Activated CD8-positive, alpha-beta memory T cell treated with anti-CD3 and anti-CD28 coated beads, Interleukin-2, amount 10 ng/mL, durations not matched to agents 7 days and 5 days (primary cell): ENCODE measurements around the gene CYP26B1. TPM values are rescaled to one million over a fixed set of nuclear protein-coding genes. Genes with fewer than 3 reads are reported as not detected.
"Not testable (repeated sequence)": the region's sequence is repeated elsewhere in the genome, so short reads cannot be mapped to it uniquely, and the experiment has no call there.

Source experiments
- ATAC-seq: fragments of 150-1000 bp; cut with Tn5 transposase; one replicate; pipeline ENCODE4 v1.10.0; 2021; ENCODE audit warnings: moderate library complexity
- CTCF ChIA-PET: fragments of 350-600 bp; sonication (Branson Sonifier 250); formaldehyde crosslinking; loops from one replicate; lab custom pipeline; 2021; ENCODE audit warnings: antibody characterized with exemption; lab: Charles Lee
- DNase-seq: peaks from one replicate; pipeline ENCODE4 v3.0.0-alpha.2; 2020
- H3K27ac Mint-ChIP-seq: one replicate; pipeline ENCODE4 v1.8.0; 2021; ENCODE audit warnings: mild to moderate bottlenecking, mixed read lengths
- H3K27me3 Mint-ChIP-seq: one replicate; pipeline ENCODE4 v1.8.0; 2021; ENCODE audit warnings: mixed read lengths
- H3K36me3 Mint-ChIP-seq: one replicate; pipeline ENCODE4 v1.8.0; 2021; ENCODE audit warnings: mild to moderate bottlenecking, mixed read lengths
- H3K4me1 Mint-ChIP-seq: one replicate; pipeline ENCODE4 v1.8.0; 2021; ENCODE audit warnings: mixed read lengths
- H3K4me3 Mint-ChIP-seq: one replicate; pipeline ENCODE4 v1.8.0; 2021; ENCODE audit warnings: mild to moderate bottlenecking, moderate library complexity, mixed read lengths
- H3K9me3 Mint-ChIP-seq: one replicate; pipeline ENCODE4 v1.8.0; 2022; ENCODE audit warnings: low read depth, mixed read lengths
- total RNA-seq, 2 experiments: library from RNA; stranded (reverse); gene quantifications; one replicate each; pipeline ENCODE4 v1.2.3, GENCODE V29; 2021

Gene CYP26B1
- total RNA-seq, 2 experiments from 2014 or later, result not detected

- H3K4me1 Mint-ChIP-seq, result no peaks in the 10 kb centered on the region
- DNase-seq (no peak), ATAC-seq (no peak)
- H3K9me3 Mint-ChIP-seq, result no peaks in the 10 kb centered on the region
- H3K27me3 Mint-ChIP-seq, result peaks cover 16% of the 10 kb centered on the region
- H3K27ac Mint-ChIP-seq, result no peak overlapping the region
- no peak overlapping the region for H3K4me3 Mint-ChIP-seq
- H3K36me3 Mint-ChIP-seq, result no peaks in the 10 kb centered on the region
- CTCF ChIA-PET, result no interaction called here
Measured at GRCh38 chr2:72096181-72096580, 51.5 kb downstream of the CYP26B1 start.

GRCh38 chr2:72095364-72095763 is 52.3 kb downstream of the CYP26B1 start:
- no peak for ATAC-seq
- Mint-ChIP-seq H3K4me3 (no peak overlapping the region), H3K9me3 (no peaks in the 10 kb centered on the region), H3K27ac (no peak overlapping the region), H3K4me1 (no peaks in the 10 kb centered on the region), H3K36me3 (no peaks in the 10 kb centered on the region), H3K27me3 (peaks cover 14% of the 10 kb centered on the region)
- CTCF ChIA-PET, result no interaction called here
- no peak for DNase-seq

- Mint-ChIP-seq H3K9me3 (no peaks in the 10 kb centered on the region), H3K4me1 (no peaks in the 10 kb centered on the region), H3K27ac (no peak overlapping the region), H3K27me3 (peaks cover 14% of the 10 kb centered on the region), H3K36me3 (no peaks in the 10 kb centered on the region), H3K4me3 (no peak overlapping the region)
- DNase-seq, result no peak
- no peak for ATAC-seq
- CTCF ChIA-PET, result no interaction called here
Measured at GRCh38 chr2:72094701-72095100, 53.0 kb downstream of the CYP26B1 start.

- no peaks in the 10 kb centered on the region for H3K9me3 Mint-ChIP-seq
- H3K4me1 Mint-ChIP-seq, result no peaks in the 10 kb centered on the region
- ATAC-seq (no peak), DNase-seq (no peak)
- CTCF ChIA-PET, result no interaction called here
- H3K27me3 Mint-ChIP-seq, result peaks cover 4% of the 10 kb centered on the region
- no peaks in the 10 kb centered on the region for H3K36me3 Mint-ChIP-seq
- no peak overlapping the region for H3K27ac Mint-ChIP-seq
- no peak overlapping the region for H3K4me3 Mint-ChIP-seq
Measured at GRCh38 chr2:72092111-72092510, 55.6 kb downstream of the CYP26B1 start.

GRCh38 chr2:72090781-72091482 is 56.7 kb downstream of the CYP26B1 start:
- H3K9me3 Mint-ChIP-seq, result no peaks in the 10 kb centered on the region
- H3K27me3 Mint-ChIP-seq, result no peaks in the 10 kb centered on the region
- ATAC-seq (no peak), DNase-seq (no peak)
- H3K4me1 Mint-ChIP-seq, result no peaks in the 10 kb centered on the region
- H3K4me3 Mint-ChIP-seq, result no peak overlapping the region
- no peaks in the 10 kb centered on the region for H3K36me3 Mint-ChIP-seq
- CTCF ChIA-PET, result no interaction called here
- H3K27ac Mint-ChIP-seq, result no peak overlapping the region

GRCh38 chr2:72090271-72090720 is 57.4 kb downstream of the CYP26B1 start:
- Mint-ChIP-seq H3K27ac (no peak overlapping the region), H3K4me1 (no peaks in the 10 kb centered on the region), H3K27me3 (no peaks in the 10 kb centered on the region), H3K9me3 (no peaks in the 10 kb centered on the region), H3K36me3 (no peaks in the 10 kb centered on the region), H3K4me3 (no peak overlapping the region)
- ATAC-seq (no peak), DNase-seq (no peak)
- CTCF ChIA-PET, result no interaction called here

- H3K4me1 Mint-ChIP-seq, result no peaks in the 10 kb centered on the region
- H3K27me3 Mint-ChIP-seq, result no peaks in the 10 kb centered on the region
- DNase-seq (no peak), ATAC-seq (no peak)
- no peak overlapping the region for H3K27ac Mint-ChIP-seq
- H3K4me3 Mint-ChIP-seq, result no peak overlapping the region
- H3K36me3 Mint-ChIP-seq, result no peaks in the 10 kb centered on the region
- CTCF ChIA-PET, result no interaction called here
- H3K9me3 Mint-ChIP-seq, result no peaks in the 10 kb centered on the region
Measured at GRCh38 chr2:72089537-72089936, 58.1 kb downstream of the CYP26B1 start.

GRCh38 chr2:72089028-72089427 is 58.6 kb downstream of the CYP26B1 start:
- H3K27me3 Mint-ChIP-seq, result no peaks in the 10 kb centered on the region
- no peak for ATAC-seq
- H3K4me3 Mint-ChIP-seq, result no peak overlapping the region
- no peaks in the 10 kb centered on the region for H3K4me1 Mint-ChIP-seq
- no peak overlapping the region for H3K27ac Mint-ChIP-seq
- no peaks in the 10 kb centered on the region for H3K9me3 Mint-ChIP-seq
- no peaks in the 10 kb centered on the region for H3K36me3 Mint-ChIP-seq
- no peak for DNase-seq
- CTCF ChIA-PET, result no interaction called here

GRCh38 chr2:72086871-72087633 is 60.6 kb downstream of the CYP26B1 start:
- CTCF ChIA-PET, H3K27me3 Mint-ChIP-seq, ATAC-seq: not testable (repeated sequence)

GRCh38 chr2:72085513-72085912 is 62.1 kb downstream of the CYP26B1 start:
- CTCF ChIA-PET, result no interaction called here
- Mint-ChIP-seq H3K4me1 (no peaks in the 10 kb centered on the region), H3K4me3 (no peak overlapping the region), H3K36me3 (no peaks in the 10 kb centered on the region), H3K9me3 (no peaks in the 10 kb centered on the region), H3K27ac (no peak overlapping the region), H3K27me3 (no peaks in the 10 kb centered on the region)
- DNase-seq (no peak), ATAC-seq (no peak)

More at GRCh38 chr2:72086871-72087633, 60.6 kb downstream of the CYP26B1 start:
- not testable (repeated sequence) for H3K36me3 Mint-ChIP-seq, DNase-seq, H3K4me3 Mint-ChIP-seq, H3K9me3 Mint-ChIP-seq, H3K27ac Mint-ChIP-seq, H3K4me1 Mint-ChIP-seq

GRCh38 chr2:72085036-72085435 is 62.6 kb downstream of the CYP26B1 start:
- DNase-seq (no peak), ATAC-seq (no peak)
- CTCF ChIA-PET, result no interaction called here
- Mint-ChIP-seq H3K36me3 (no peaks in the 10 kb centered on the region), H3K4me1 (no peaks in the 10 kb centered on the region), H3K27ac (no peak overlapping the region), H3K27me3 (no peaks in the 10 kb centered on the region), H3K9me3 (no peaks in the 10 kb centered on the region), H3K4me3 (no peak overlapping the region)

- Mint-ChIP-seq H3K36me3 (no peaks in the 10 kb centered on the region), H3K4me1 (no peaks in the 10 kb centered on the region), H3K9me3 (no peaks in the 10 kb centered on the region), H3K27ac (no peak overlapping the region), H3K4me3 (no peak overlapping the region), H3K27me3 (no peaks in the 10 kb centered on the region)
- CTCF ChIA-PET, result no interaction called here
- no peak for ATAC-seq
- no peak for DNase-seq
Measured at GRCh38 chr2:72084584-72084976, 63.1 kb downstream of the CYP26B1 start.

- Mint-ChIP-seq H3K9me3 (no peaks in the 10 kb centered on the region), H3K36me3 (no peaks in the 10 kb centered on the region)
- CTCF ChIA-PET, result no interaction called here
Measured at GRCh38 chr2:72083751-72084583, 63.7 kb downstream of the CYP26B1 start.

More at GRCh38 chr2:72083751-72084583, 63.7 kb downstream of the CYP26B1 start:
- no peak for DNase-seq
- no peaks in the 10 kb centered on the region for H3K4me1 Mint-ChIP-seq
- no peaks in the 10 kb centered on the region for H3K27me3 Mint-ChIP-seq
- no peak for ATAC-seq
- H3K27ac Mint-ChIP-seq, result no peak overlapping the region
- H3K4me3 Mint-ChIP-seq, result no peak overlapping the region
